Anterior cingulate cortex (tissue), 58 donors: ENCODE results near the gene NEB.
"Not testable (repeated sequence)": the region's sequence is repeated elsewhere in the genome, so short reads cannot be mapped to it uniquely, and the experiment has no call there.

Experiments used
- DNase-seq, 58 donors: peaks; one replicate each; lab custom pipeline; 2025; lab: John Stamatoyannopoulos, UW

NEB gene

GRCh38 chr2:151707857-151708256, 26.4 kb downstream of the NEB start:
- DNase-seq, result no peak

- DNase-seq, result not testable (repeated sequence)
Measured at GRCh38 chr2:151704480-151704961, 29.8 kb downstream of the NEB start.

- not testable (repeated sequence) for DNase-seq
Measured at GRCh38 chr2:151698134-151698533, 36.1 kb downstream of the NEB start.

GRCh38 chr2:151695778-151696177, 38.5 kb downstream of the NEB start:
- no peak for DNase-seq

DNA sequence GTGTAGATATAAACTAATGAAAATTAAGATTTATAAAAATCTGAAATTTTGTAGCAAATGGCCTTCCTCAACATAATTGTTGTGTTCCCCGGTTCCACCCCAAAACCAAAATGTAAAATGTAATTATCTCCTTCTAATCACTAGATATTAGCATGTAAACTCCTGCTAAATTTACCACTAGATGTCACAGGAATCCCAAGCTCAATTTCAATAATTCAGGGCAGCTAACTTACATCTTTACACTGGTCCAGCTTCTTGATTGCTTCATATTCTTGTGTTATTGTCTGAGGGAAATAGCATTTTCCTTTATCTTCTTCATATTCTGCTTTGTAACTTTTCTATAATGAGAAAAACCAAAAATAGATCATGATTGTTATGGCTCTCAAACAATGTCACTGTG, 42.6 kb downstream of the NEB start:
- DNase-seq, result no peak

GRCh38 chr2:151688719-151689118, 45.6 kb downstream of the NEB start:
- no peak for DNase-seq

GRCh38 chr2:151682459-151683003, 51.7 kb downstream of the NEB start:
- DNase-seq, result no peak

DNA sequence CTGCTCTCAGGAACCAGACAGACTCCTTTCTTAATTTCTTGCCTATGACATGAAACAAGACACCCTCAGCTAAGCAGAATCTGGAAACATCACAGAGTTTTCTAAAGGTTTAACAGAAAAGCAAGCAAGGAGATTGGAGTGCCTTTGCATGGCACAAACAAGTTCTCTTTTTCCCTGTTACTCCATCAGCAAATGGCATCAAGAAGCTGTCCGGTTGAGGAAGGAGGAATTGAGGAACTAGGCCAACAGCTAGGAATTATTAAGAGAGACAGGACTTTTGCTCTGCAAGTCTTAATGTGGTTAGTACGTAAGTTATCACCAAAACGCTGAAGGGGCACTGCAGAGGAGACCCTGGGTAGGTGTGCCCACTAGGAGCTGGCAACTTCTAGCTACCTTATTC, 53.2 kb downstream of the NEB start:
- DNase-seq, result no peak

GRCh38 chr2:151679994-151680393, 54.3 kb downstream of the NEB start:
- DNase-seq, result no peak

DNA sequence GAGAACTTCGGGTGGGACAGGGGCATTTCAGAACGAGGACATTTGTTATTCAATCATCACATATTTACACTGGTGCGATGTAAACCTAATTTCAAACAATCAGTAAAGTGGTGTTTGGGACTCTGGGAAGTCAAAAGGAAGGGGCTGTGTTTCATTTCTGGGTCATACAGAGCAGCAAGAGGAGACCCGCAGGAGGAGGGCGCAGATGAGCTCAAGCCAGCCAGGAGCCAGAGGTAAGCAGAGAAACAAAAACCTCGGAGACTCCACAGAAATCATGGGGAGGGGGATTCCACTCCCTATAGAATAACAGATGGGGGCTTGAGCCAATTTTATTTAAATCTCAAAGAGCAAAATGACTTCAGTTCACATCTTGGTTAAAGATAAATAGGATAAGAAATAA, 55.4 kb downstream of the NEB start:
- DNase-seq, result no peak

DNA sequence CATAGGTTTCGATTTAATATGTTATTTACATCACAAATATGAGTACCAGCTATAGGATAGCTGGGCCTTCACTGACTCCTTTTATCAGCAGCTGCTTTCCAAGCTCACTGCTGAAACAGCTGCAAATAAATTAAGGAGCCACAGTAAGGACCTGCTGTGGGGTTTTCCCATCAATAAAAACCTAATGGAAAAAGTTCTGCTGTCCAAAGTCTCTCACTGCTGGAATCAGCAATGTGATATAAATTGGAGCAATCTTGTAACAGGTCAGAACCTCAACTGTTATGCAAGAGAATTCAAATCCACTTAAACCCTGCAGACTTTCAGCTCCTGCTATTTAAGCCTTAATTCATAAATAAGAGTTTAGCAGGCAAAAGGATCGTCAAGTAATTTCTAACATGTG, 61.3 kb downstream of the NEB start:
- DNase-seq, result no peak

DNA sequence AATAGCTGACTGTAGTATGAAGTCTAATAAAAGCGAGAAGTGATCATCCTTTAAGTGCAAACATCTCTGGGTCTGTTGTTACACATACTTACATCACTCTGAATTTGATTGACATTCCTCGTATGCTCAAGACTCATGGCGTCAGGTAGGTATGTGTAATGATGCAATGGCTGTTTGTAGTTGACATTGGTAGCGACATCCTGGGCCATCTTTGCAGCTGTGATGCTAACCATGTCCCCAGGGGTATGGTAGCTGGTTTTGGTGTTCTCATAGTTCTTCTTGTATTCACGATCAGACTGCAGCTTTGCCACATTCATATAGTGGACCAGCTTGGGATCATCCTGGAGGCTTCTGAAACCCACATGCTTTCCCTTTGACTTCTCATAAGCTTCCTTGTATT, 62.0 kb downstream of the NEB start:
- no peak for DNase-seq

GRCh38 chr2:151670846-151671597, 63.3 kb downstream of the NEB start:
- DNase-seq, result no peak

DNA sequence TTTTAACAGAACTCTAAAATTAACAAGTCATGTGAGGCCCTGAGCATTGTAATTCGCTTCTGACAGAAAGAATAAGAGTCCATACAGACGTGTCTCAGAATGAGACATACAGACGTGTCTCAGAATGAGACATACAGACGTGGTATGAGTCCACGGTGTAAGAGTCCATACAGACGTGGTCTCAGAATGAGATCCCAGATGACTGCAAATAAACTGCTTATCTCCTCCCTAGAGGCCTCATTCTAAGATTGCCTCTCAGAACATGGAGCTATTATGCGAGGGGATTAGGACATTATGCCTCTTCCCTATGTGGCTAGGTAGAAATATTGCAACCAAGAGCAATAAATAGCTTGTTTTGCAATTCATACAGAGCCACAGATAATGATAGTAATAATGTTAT, 63.9 kb downstream of the NEB start:
- no peak for DNase-seq

DNA sequence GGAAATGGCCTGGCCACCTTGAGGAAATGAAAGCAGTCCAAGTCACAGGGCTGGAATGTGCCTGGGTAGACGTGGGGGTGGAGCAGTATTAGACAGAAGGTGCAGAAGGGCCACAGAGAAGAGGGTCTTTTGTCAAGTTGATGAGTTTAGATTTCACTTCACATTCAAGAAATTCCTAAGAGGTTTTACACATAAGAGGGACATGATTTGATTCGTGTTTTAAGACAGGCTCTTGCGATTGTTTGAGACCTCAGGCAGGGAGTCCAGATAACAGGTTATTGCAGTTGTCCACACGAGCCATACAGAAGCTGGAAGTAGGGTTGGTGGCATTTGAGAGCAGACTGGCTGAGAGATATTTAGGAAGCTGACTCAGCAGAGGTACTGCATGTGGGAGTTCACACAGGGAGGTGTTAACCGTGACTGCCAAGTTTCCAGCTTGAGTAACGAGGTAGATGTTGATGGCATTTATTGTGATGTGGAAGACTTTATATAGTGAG, 64.6 kb downstream of the NEB start:
- DNase-seq, result peak in 17 of 58 donors; percentile 0 to 34 (median 6)

GRCh38 chr2:151668737-151669136, 65.5 kb downstream of the NEB start:
- DNase-seq, result no peak

- no peak for DNase-seq
Measured at GRCh38 chr2:151665959-151666358, 68.3 kb downstream of the NEB start.

DNA sequence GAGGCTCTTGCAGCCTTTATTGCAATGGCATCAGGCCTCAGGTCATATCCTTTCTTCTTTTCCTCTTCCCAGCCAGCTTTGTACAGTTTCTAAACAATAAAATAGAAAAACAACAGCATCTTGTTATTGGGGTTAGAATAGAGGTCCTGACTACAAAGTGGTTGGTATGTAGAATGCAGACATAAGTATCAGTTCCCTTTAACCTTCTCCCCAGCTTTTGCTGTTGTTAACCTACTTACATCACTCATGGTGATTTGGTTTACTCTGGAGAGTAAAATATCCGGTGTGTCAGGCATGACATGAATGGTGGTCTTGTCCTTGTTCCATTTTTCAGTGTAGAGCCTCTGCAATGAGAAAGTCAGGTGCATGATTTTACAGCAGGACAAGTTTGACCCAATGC, 69.8 kb downstream of the NEB start:
- DNase-seq, result no peak

GRCh38 chr2:151661625-151662024, 72.7 kb downstream of the NEB start:
- no peak for DNase-seq

GRCh38 chr2:151658081-151658480, 76.2 kb downstream of the NEB start:
- no peak for DNase-seq

DNA sequence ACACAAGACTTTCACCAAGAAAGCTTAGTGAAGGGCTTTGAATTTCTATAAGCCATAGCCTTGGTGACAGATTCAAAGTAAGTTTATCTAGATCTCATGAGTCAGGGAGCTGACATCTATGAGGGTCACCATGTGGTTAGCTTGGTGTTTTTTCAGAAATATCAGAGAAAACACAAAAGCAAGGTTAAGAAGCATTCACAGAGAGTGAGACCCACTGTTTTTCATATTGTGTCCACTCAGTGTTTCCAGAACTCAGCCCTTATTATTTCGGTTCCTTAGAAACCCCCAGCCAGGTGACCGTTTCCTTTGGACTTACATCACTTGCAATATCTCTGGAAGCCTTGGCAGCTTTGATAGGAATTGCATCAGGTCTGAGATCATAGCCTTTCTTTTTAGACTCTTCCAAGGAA, 76.6 kb downstream of the NEB start:
- DNase-seq, result no peak
